GM21576 (cell line): ENCODE results near the gene BAD.

Source experiments
- ATAC-seq: cut with Tn5 transposase; IDR thresholded peaks from one replicate; pipeline ENCODE4 v1.9.1; 2021; ENCODE audit warnings: mild to moderate bottlenecking, moderate library complexity; ENCODE audit not compliant: unreplicated experiment

BAD gene

DNA sequence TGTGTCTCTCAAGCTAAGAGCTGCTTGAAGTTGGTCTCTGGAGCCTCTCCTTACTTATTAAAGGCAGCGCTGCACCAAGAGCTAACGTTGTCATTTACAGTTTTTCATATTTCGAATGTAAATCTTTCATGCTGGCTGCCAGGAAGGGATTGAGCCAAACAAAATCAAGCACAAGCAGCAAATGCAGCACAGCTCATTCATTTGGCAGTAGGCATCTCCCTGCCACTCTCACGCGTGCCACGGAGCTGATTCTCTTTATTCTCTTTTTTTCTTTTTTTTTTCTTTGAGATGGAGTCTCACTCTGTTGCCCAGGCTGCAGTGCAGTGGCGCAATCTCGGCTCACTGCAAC is 51.5 kb downstream of the BAD start:
- ATAC-seq = no peak

DNA sequence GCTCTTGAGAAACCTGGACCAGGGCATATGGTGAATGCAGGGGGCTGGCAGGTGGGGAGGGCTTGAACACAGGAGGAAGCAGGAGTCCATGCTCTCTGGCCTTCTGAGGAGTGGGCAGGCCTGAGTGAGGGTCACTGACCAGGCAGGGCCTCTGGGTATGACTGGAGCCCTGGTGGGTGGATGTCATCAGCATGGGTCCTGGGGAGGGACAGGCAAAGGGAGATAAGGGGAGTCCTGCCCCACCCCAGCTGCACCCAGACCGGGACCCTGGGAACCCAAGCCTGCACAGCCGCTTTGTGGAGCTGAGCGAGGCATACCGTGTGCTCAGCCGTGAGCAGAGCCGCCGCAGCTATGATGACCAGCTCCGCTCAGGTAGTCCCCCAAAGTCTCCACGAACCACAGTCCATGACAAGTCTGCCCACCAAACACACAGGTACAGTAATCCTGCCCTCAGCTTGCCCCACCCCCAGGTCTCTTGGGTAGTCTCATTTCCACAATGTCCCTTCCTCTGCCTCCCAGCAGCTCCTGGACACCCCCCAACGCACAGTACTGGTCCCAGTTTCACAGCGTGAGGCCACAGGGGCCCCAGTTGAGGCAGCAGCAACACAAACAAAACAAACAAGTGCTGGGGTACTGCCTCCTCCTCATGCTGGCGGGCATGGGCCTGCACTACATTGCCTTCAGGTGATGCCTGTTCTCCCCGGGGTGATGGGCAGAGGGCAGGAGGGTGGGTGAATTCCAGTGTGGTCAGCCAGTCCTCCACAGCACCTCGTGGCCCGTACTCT is 52.1 kb downstream of the BAD start:
- no peak for ATAC-seq

DNA sequence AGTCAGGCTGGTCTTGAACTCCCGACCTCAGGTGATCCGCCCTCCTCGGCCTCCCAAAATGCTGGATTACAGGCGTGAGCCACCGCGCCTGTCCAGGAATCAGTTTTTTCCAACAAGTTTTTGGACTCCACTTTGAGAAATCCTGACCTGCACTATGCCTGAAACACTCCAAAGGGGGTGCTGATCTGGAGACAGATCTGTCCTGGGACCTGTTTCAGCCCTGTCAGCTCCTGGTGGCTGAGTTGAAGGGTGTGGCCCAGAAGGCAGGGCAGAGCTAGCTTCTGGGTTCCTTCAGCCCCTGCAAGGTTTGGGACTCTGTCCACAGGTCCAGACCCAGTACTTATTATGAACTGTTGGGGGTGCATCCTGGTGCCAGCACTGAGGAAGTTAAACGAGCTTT is 52.9 kb downstream of the BAD start:
- ATAC-seq = no peak

DNA sequence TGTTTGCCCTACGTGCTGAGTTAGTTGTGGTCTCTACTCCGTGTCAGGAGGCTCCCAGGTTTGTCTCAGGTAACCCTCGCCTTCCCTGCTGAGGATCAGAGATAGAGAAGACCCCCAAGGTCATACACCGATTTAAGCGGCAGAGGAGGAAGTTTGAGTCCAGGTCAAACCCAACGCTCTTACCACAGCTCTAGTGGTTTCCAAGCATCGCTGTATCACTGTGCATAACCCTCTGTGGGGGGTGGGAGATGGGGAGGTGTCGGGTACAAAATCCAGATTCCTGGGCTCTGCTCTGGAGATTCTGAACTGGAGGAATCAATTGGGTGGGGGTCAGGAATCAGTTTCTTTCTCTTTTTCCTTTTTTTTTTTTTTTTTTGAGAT is 53.5 kb downstream of the BAD start:
- ATAC-seq = no peak

DNA sequence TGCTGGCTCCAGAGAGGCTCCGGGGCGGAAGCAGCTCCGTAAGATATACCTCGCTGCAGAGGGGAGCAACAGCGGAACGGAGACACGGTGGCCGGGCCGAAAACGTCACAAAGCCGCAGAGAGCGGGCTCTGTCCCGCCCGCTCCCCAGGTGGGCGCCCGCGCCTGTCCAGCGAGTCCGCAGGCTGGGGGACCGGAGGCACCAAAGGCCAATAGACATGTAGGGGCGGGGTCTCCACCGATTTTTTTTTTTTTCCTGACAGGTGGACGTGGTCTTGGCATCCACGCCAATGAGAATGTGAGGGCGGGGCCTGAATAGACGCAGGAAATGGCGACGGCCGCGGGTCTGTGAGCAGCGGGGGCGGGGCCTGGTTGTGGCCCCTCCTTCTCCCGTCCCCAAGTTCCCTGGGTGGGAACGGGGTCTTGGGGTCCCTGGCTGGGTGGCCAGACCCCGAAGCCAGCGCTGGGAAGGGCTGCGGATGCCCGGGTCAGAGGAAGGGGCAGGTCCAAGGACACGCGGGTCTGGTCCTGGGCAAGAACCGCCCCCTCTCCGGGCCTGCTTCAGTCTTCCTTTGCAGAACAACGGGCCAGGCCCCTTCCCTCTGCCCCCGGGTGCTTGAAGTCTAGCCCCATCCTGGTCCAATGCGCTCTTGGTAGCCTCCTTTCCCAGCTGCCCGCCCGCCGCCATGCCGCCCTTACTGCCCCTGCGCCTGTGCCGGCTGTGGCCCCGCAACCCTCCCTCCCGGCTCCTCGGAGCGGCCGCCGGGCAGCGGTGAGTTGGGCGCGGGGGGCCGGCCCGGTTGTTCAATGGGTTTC is 54.1 kb downstream of the BAD start, which contains the start of gene DNAJC4:
Gene DNAJC4 (plus strand): TSS at position 378 of the 814 bp plus-strand sequence. CDS start 307 bp downstream, at position 685.
- ATAC-seq = peak; percentile 44

DNA sequence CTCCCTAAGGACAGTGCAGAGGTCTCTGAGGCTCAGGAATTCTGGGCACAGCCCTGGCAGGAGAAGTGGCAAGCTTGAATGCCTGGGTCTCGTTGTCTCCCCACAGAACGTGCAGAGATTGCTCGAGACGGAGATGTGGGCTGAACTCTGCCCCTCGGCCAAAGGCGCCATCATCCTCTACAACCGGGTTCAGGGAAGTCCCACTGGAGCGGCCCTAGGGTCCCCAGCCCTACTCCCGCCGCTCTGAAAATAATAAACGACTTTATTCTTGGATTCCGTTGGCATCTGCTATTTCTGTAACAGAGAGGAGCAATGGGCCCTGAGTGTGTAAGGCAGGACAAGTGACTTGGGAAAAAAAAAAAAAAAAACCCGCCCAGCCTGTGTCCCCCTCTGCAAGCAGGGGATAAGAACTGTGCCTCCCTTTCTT is 54.7 kb downstream of the BAD start:
- ATAC-seq = no peak

DNA sequence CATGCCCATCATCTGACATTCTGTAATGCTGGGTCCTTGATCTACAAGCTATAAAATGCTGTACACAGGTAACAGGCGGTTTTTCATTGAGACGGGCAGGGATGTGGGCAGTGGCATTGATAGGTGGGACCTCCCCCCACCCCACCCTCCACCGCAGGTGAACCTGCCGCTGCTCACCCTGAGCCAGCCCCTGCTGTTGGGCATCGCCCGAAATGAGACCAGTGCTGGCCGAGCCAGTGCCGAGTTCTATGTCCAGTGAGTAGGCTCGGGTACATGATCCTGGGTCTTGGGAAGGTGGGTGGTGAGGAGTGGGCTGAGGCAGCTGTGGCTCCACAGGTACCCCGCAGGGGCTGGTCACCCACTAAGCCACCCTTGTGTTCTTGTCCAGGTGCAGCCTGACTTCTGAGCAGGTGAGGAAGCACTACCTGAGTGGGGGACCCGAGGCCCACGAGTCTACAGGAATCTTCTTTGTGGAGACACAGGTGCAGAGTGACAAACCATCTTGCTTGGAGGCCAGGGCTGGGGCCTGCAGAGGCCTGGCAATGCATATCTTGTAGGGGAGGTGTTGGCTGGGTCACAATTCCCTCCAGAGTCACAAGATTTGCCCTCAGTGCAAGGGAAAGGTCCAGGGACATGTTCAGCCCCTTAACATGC is 55.2 kb downstream of the BAD start:
- no peak for ATAC-seq

DNA sequence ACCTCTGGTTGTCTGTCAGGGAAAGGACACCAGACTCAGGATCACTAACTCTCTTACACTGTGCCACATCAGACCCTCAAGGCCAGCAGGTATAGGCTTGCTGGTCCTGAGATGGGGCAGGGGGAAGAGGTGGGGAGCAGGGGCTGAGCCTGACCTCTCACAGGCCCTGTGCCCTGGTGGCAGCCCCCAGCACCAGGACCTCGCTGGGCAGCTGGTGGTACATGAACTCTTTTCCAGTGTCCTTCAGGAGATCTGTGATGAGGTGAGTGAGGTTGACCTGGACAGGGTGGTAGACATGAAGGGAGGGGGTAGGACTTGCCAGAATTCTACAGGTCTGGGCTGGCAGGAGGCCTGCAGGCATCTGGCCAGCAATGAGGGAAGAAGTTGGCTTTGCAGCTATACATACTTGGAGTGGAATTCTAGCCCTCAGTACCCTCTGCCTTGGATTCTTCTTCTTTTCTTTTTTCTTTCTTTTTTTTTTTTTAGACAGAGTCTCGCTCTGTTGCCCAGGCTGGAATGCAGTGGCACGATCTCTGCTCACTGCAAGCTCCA is 57.0 kb downstream of the BAD start:
- no peak for ATAC-seq

DNA sequence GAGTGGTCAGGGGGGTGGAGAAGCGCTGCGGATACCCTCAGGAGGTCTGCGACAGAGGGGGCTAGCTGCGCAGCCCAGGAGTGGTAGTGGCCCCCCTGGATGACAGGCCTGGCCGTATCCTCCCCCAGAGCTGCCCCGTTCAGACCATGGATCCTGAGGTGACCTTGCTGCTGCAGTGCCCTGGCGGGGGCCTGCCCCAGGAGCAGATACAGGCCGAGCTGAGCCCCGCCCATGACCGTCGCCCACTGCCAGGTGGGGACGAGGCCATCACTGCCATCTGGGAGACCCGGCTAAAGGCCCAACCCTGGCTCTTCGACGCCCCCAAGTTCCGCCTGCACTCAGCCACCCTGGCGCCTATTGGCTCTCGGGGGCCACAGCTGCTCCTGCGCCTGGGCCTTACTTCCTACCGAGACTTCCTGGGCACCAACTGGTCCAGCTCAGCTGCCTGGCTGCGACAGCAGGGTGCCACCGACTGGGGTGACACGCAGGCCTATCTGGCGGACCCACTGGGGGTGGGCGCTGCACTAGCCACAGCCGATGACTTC is 57.9 kb downstream of the BAD start:
- no peak for ATAC-seq

DNA sequence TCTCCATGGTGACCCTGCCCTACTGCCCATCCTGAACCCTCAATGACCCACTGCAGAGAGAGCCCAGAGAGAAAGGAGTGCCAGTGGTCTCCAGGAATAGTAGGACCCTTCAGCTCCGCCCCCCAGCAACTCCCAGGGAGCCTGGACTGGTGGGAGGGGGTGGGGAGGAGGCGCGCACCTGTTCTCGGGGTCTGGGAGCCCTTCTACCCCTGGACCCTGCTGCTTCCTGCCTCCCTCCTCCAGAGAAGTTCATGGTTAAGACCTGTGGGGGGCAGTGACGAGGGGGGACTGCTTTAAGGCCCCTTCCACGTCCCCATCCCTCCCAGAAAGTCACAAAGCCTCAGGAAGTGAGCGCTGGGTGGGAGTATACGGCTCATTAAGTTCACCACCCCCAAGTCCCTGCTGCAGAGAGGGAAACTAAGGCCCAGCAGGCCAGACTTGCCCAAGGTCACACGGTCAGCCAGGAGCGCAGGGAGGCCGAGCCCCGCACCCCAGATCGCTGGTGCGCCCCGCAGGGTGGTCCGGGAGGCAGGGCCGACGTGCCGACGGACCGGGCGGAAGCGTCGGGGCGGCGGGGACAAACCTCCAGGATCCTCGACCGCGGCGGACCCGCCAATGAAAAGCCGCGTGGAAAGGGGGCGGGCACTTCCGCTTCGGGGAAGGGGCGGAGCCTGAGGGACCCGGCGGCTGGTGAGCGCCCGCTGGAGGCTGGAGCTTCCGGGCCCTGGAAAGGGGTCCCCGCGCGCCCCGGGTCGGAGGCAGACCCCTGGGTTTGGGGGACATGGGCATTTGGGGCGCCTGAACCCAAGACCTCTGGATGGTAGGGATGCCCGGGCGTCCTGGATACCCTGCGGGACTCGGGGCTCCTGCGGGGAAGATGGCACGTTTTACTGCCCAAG is 58.6 kb downstream of the BAD start, which contains the start of the genes NUDT22 and TRPT1:
Gene NUDT22 (plus strand): TSS at position 667 of the 899 bp plus-strand sequence. CDS start 379 bp downstream, outside the sequence.
Gene TRPT1 (minus strand): TSS at position 579 of the 899 bp plus-strand sequence. CDS start 326 bp downstream, at position 253.
- ATAC-seq = peak; percentile 36

DNA sequence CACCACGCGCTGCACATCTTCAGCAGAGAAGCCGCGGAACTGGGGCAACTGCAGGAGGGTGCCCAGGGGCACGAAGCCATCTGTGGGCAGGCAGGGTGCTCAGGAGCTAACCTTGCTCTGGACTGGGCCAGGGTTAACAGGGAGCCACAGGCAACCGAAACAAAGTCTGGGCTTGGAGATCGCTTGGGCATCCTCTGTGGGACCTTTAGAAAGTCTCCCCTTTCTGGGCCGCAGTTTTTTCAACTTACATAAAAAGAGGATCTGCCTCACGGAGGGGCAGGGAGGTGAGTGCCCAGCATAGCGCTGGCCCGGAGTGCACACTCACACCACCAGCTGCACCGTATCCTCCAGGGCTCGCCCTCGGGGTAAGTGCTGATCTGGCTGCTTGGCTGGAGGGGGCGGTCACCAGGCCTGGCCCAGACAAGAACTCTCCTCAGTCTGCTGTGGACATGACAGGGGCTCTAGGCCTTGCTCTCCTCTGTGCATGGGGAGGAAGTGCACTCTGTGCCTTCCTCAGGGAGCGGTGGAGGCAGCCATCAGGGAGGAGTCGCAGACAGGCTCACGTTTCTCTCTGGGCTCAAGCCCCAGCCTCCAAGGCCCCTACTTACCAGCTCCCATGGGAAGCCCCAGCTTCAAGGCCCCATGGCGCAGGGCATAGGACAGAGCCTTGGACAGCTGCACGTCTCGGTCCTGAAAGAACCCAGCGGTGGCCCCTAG is 59.4 kb downstream of the BAD start:
- ATAC-seq = no peak

DNA sequence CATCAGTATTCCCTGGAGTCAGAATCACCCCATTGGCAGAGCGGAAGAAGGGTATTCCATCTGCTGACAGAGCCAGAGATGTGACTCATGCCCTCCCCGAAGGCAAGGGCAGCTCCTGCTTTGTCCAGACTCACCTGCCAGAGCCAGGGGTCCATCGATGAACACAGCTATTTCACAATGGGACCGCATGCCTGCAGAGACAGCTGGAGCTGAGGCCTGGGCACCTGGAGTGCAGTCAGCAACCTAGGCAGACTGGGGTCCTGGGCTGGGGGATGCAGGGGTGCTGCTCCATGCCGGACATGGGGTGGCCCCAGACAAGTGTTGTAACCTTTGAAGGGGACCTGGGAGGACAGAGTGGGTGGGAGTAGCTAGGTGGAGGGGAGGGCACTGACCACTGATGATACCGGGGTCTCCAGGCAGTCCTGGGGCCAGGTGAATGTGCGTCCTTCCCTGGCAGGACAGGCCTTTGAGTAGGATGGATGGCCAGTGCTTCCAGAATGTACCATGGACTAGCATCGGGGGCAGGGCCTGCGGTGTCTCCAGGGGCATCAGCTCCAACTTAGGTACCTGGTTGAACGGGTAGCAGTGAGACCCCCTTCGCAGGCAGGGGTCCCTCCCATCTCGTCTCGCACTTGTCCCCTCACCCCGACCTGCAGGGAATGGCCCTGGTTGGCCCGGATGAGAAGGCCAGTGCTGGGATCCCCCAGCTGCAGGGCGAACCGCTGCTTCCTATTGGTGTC is 60.1 kb downstream of the BAD start:
- ATAC-seq = no peak

DNA sequence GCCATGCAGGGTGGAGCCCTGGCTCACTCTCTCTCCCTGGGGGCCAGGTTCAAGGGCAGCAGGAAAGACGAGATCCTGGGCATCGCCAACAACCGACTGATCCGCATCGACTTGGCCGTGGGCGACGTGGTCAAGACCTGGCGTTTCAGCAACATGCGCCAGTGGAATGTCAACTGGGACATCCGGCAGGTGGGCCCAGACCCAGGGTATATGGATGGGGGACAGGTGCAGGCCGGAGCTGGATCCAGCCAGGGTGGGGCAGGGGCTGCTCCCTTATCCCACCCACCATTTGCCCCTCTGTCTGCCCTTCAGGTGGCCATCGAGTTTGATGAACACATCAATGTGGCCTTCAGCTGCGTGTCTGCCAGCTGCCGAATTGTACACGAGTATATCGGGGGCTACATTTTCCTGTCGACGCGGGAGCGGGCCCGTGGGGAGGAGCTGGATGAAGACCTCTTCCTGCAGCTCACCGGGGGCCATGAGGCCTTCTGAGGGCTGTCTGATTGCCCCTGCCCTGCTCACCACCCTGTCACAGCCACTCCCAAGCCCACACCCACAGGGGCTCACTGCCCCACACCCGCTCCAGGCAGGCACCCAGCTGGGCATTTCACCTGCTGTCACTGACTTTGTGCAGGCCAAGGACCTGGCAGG is 61.3 kb downstream of the BAD start:
- no peak for ATAC-seq

DNA sequence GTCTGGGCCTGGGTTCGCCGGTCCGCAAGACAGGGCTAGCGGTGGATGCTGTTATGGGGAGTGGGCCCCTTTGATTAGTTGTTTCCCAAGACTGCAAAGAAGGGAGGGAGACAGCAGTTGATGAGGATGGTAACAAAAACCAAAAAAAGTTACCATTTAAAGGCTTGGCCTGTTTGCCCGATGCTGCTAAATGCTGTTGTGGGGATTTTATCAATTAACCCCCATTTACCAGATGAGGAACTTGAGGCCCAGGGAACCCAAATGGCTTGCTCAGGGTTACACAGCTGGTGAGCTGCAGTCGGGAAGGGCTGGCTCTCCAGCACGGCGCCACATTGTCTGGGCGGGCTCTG is 61.8 kb downstream of the BAD start:
- ATAC-seq = no peak

DNA sequence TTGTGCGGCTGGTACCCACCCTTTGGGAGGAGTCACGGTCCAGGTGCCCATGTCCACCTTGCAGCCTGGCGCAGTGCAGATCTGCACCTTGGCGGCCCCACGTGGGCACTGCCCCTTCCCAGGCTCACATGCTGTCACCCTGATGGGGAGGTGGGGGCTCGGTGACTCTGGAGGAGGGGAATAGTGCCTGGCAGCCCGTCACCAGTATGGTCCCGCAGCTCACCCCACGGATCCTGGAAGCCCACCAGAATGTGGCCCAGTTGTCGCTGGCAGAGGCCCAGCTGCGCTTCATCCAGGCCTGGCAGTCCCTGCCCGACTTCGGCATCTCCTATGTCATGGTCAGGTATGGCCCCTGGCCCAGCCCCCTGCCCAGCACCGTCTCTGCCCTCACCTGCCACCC is 63.7 kb downstream of the BAD start:
- no peak for ATAC-seq

DNA sequence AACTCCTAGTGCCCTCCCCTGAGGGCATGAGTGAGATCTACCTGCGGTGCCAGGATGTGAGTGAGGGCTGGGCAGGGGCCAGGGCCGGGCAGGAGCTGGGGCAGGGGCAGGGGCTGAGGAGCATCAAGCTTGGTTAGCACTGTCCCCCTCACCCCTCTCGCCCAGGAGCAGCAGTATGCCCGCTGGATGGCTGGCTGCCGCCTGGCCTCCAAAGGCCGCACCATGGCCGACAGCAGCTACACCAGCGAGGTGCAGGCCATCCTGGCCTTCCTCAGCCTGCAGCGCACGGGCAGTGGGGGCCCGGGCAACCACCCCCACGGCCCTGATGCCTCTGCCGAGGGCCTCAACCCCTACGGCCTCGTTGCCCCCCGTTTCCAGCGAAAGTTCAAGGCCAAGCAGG is 64.2 kb downstream of the BAD start:
- no peak for ATAC-seq
